Neuronal stem cell (in vitro differentiated cells): Measurements from ENCODE around the gene SLCO2A1.

ENCODE experiments used
- DNase-seq: peaks from one replicate; pipeline ENCODE4 v3.0.0-alpha.2; 2013; ENCODE audit warnings: low spot score
- H2AFZ ChIP-seq: one replicate; pipeline ENCODE4 v1.6.1; 2013; ENCODE audit warnings: mild to moderate bottlenecking, low read length, inconsistent platforms
- H2AK5ac ChIP-seq: 2 replicates; pipeline ENCODE4 v1.6.1; 2013; ENCODE audit warnings: low read depth, mild to moderate bottlenecking, inconsistent platforms, low read length, moderate library complexity, mixed read lengths
- H2BK120ac ChIP-seq: 2 replicates; pipeline ENCODE4 v1.6.1; 2013; ENCODE audit warnings: low read depth, mild to moderate bottlenecking, inconsistent platforms, low read length, moderate library complexity, mixed read lengths
- H2BK12ac ChIP-seq: one replicate; pipeline ENCODE4 v1.6.1; 2013; ENCODE audit warnings: low read length, inconsistent platforms
- H2BK15ac ChIP-seq: 2 replicates; pipeline ENCODE4 v1.6.1; 2013; ENCODE audit warnings: mild to moderate bottlenecking, low read length, inconsistent platforms, mixed read lengths
- H2BK5ac ChIP-seq: one replicate; pipeline ENCODE4 v1.6.1; 2013; ENCODE audit warnings: inconsistent platforms, mild to moderate bottlenecking, low read length, moderate library complexity
- H3K14ac ChIP-seq: one replicate; pipeline ENCODE4 v1.6.1; 2013; ENCODE audit warnings: low read length, inconsistent platforms
- H3K18ac ChIP-seq: 2 replicates; pipeline ENCODE4 v1.6.1; 2013; ENCODE audit warnings: low read length, inconsistent platforms
- H3K23ac ChIP-seq: 2 replicates; pipeline ENCODE4 v1.6.1; 2013; ENCODE audit warnings: low read depth, mild to moderate bottlenecking, mixed read lengths, low read length, inconsistent platforms; ENCODE audit not compliant: poor library complexity
- H3K27ac ChIP-seq: replicated peaks from 3 replicates; pipeline ENCODE4 v1.5.1; 2013; ENCODE audit warnings: low read length, inconsistent platforms
- H3K27me3 ChIP-seq, 3 experiments: 2 replicates each; pipeline ENCODE4 v1.6.1; 2013; ENCODE audit warnings: low read length in 3 of 3, mild to moderate bottlenecking in 2 of 3, inconsistent platforms in 1 of 3, low read depth in 1 of 3, mixed read lengths in 1 of 3, moderate library complexity in 1 of 3; ENCODE audit not compliant: control insufficient read depth in 3 of 3, insufficient read depth in 3 of 3
- H3K36me3 ChIP-seq, 2 donors: replicated peaks in 1 of 2; 2 replicates each; pipeline ENCODE4 v1.6.1; 2013; ENCODE audit warnings: low read length in 2 of 2; ENCODE audit not compliant: control insufficient read depth in 2 of 2, insufficient read depth in 2 of 2
- H3K4ac ChIP-seq: 2 replicates; pipeline ENCODE4 v1.6.1; 2013; ENCODE audit warnings: inconsistent platforms, mild to moderate bottlenecking, low read length, moderate library complexity
- H3K4me1 ChIP-seq, 2 donors: 1 replicate in 1 of 2; 2 replicates in 1 of 2; pipeline ENCODE4 v1.6.1; 2013; ENCODE audit warnings: low read length in 2 of 2, low read depth in 1 of 2; ENCODE audit not compliant: control insufficient read depth in 2 of 2, insufficient read depth in 1 of 2
- H3K4me2 ChIP-seq: one replicate; pipeline ENCODE4 v1.6.1; 2013; ENCODE audit warnings: mild to moderate bottlenecking, low read length, inconsistent platforms; ENCODE audit not compliant: insufficient read depth, poor library complexity, severe bottlenecking
- H3K4me3 ChIP-seq, 2 donors: 2 replicates each; pipeline ENCODE4 v1.5.1; 2013; ENCODE audit warnings: low read length in 2 of 2, mild to moderate bottlenecking in 2 of 2, inconsistent platforms in 1 of 2, moderate library complexity in 1 of 2
- H3K79me1 ChIP-seq: one replicate; pipeline ENCODE4 v1.6.1; 2013; ENCODE audit warnings: low read depth, mild to moderate bottlenecking, inconsistent platforms, low read length, moderate library complexity
- H3K9ac ChIP-seq: one replicate; pipeline ENCODE4 v1.6.1; 2013; ENCODE audit warnings: mild to moderate bottlenecking, low read depth, low read length, inconsistent platforms; ENCODE audit not compliant: poor library complexity
- H3K9me3 ChIP-seq, 2 donors: replicated peaks in 1 of 2; 2 replicates each; pipeline versions ENCODE3 to v1.6.1; 2013; ENCODE audit warnings: low read length in 2 of 2, mild to moderate bottlenecking in 2 of 2, inconsistent platforms in 1 of 2, low read depth in 1 of 2, mixed read lengths in 1 of 2, moderate library complexity in 1 of 2; ENCODE audit not compliant: control insufficient read depth in 2 of 2, insufficient read depth in 1 of 2
- H4K8ac ChIP-seq: one replicate; pipeline ENCODE4 v1.6.1; 2013; ENCODE audit warnings: low read depth, mild to moderate bottlenecking, inconsistent platforms, low read length, moderate library complexity
- H4K91ac ChIP-seq: one replicate; pipeline ENCODE4 v1.6.1; 2013; ENCODE audit warnings: low read length, low read depth, mild to moderate bottlenecking, inconsistent platforms; ENCODE audit not compliant: poor library complexity
- WGBS, 2 donors: extraction: QIAGEN DNeasy Blood & Tissue Kit; methylation state at CpG; one replicate each; pipeline ENCODE4 v1.1.7; 2013; ENCODE audit warnings: missing lambda C conversion rate in 2 of 2, mixed read lengths in 1 of 2; ENCODE audit not compliant: insufficient read length in 2 of 2, insufficient replicate concordance in 1 of 2; ENCODE audit errors: extremely low coverage in 2 of 2; 5-methylcytosine and 5-hydroxymethylcytosine counted together

The SLCO2A1 gene

DNA sequence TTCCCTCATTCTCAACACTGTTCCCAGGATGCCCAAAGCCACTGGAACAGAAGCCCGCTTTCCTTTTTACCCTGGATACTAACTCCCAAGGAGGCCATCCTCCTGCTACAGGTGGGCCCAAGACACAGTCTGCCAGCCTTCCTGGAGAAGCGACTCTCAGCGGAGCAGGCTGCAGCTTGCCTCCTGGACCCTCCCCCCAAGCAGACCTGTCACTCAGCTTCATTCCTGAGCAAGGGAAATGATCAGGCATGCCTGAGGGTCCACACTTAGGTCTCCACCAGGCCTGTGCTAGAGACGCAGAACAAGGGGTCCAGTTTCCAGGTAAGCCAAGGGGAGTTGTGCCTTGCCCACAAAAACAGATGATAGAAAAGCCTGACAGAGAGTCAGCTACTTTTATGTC is 62.8 kb downstream of the SLCO2A1 start:
- Histone ChIP-seq H3K36me3 (no peaks in the 10 kb centered on the region), H2BK120ac (no peak overlapping the region), H3K4me2 (no peak overlapping the region), H3K23ac (no peak overlapping the region), H3K4me1 (peaks cover 0 to 11% of the 10 kb centered on the region in 2 donors), H2BK5ac (no peak overlapping the region), H3K4ac (no peak overlapping the region), H3K4me3 (no peak overlapping the region), H3K27me3 (peaks cover 0 to 3% (median 0%) of the 10 kb centered on the region in 3 experiments), H2BK12ac (no peak overlapping the region), H4K8ac (no peak overlapping the region), H3K27ac (no peak overlapping the region), H2AFZ (no peak overlapping the region), H3K79me1 (no peaks in the 10 kb centered on the region), H3K14ac (no peak overlapping the region), H3K18ac (no peak overlapping the region), H2BK15ac (no peak overlapping the region), H4K91ac (no peak overlapping the region), H2AK5ac (no peak overlapping the region), H3K9me3 (no peaks in the 10 kb centered on the region), H3K9ac (no peak overlapping the region)
- DNase-seq, result no peak
- WGBS, 2 donors, result no CpG with 5 or more reads among the region's 4 CpGs

DNA sequence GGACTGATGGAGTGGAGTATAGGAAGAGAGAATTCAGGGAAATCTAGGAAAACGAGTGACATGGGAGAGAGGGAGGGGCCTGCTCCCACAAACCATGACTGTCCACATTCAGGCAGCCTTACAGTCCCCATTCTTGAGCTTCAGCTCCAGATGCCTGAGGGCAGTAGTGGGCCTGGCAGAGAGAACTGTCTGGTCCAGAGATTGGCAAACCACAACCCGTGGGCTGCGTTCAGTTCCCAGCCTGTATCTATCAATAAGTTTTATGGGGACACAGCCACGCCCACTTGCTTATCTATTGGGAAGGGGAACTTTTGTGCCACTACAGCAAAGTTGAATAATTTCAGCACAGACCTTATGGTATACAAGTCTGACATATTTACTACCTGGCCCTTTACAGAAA is 63.8 kb downstream of the SLCO2A1 start:
- no peak overlapping the region for H3K4me2 ChIP-seq
- H3K27me3 ChIP-seq, result peaks cover 0 to 3% (median 0%) of the 10 kb centered on the region in 3 experiments
- peaks cover 0 to 11% of the 10 kb centered on the region in 2 donors for H3K4me1 ChIP-seq
- no peak for DNase-seq
- no peak overlapping the region for H2BK120ac ChIP-seq
- no peaks in the 10 kb centered on the region for H3K79me1 ChIP-seq
- no peak overlapping the region for H2BK12ac ChIP-seq
- no peaks in the 10 kb centered on the region for H3K9me3 ChIP-seq
- no peak overlapping the region for H3K9ac ChIP-seq
- no peak overlapping the region for H2AFZ ChIP-seq
- no peaks in the 10 kb centered on the region for H3K36me3 ChIP-seq
- no peak overlapping the region for H4K8ac ChIP-seq
- H3K18ac ChIP-seq, result peak overlapping the region; percentile 21
- H3K23ac ChIP-seq, result no peak overlapping the region
- H2BK15ac ChIP-seq, result no peak overlapping the region
- no peak overlapping the region for H3K27ac ChIP-seq
- no peak overlapping the region for H3K4me3 ChIP-seq
- peak overlapping the region; percentile 6 for H2AK5ac ChIP-seq
- WGBS, 2 donors, result no CpG with 5 or more reads among the region's 4 CpGs
- H4K91ac ChIP-seq, result no peak overlapping the region
- no peak overlapping the region for H3K14ac ChIP-seq
- no peak overlapping the region for H3K4ac ChIP-seq
- H2BK5ac ChIP-seq, result no peak overlapping the region

DNA sequence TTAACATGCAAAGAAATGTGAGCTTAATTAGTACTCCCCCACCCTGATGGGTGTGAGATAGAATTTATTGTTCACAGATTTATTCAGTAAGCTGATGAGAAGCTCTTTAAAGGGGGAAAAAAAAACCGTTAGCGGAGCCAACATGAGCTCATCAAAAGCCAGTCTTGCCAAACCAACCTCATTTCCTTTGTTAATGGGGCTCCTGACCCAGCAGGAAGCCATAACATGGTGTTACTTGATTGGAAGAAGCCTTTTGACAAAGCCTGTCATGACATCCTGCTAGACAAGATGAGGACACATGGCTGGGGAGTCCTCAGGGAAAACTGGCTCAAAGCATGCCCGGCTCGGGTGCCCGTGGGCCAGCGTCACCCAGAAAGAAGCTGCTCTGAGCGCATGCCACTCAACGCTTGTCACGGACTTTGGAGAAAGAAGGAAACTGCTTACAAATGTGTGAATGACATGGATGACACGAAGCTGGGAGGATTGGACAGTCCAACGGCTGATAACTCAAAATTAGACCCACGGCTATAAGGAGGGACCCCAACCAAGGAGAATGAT is 64.6 kb downstream of the SLCO2A1 start:
- Histone ChIP-seq H2AK5ac (no peak overlapping the region), H3K18ac (no peak overlapping the region), H3K4me3 (no peak overlapping the region), H2AFZ (no peak overlapping the region), H3K27me3 (peaks cover 0 to 3% (median 0%) of the 10 kb centered on the region in 3 experiments), H3K79me1 (no peaks in the 10 kb centered on the region), H2BK5ac (no peak overlapping the region), H4K8ac (no peak overlapping the region), H2BK120ac (no peak overlapping the region), H3K27ac (no peak overlapping the region), H3K4ac (no peak overlapping the region), H3K14ac (no peak overlapping the region), H3K9ac (no peak overlapping the region), H4K91ac (no peak overlapping the region), H3K23ac (no peak overlapping the region), H3K9me3 (no peaks in the 10 kb centered on the region), H3K4me1 (peaks cover 0 to 11% of the 10 kb centered on the region in 2 donors), H2BK12ac (no peak overlapping the region), H3K4me2 (no peak overlapping the region), H2BK15ac (no peak overlapping the region), H3K36me3 (no peaks in the 10 kb centered on the region)
- no CpG with 5 or more reads among the region's 12 CpGs for WGBS, 2 donors
- DNase-seq, result no peak

DNA sequence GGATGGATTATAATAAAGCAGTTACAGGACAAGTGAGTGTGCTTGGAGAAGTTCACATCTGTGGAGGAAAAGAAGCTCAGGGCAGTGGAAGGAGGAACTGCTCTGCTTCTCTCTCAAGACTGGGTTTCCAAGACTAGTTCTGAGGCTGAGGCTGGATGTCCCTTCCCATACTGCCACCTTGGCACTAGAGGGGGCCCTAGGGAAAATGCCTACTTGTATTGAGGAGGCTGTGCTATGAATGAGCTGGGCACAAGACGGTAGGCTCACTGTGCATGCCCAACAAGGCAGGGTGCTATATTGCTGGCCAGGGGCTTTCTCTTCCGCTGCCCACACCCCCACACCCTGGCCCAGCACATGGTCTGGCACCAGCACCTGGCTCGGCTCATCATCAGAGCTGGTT is 65.2 kb downstream of the SLCO2A1 start:
- Histone ChIP-seq H3K23ac (no peak overlapping the region), H3K4me2 (no peak overlapping the region), H3K9ac (no peak overlapping the region), H3K4me1 (peaks cover 0 to 11% of the 10 kb centered on the region in 2 donors), H4K91ac (no peak overlapping the region), H2BK120ac (no peak overlapping the region), H3K18ac (no peak overlapping the region), H2BK12ac (no peak overlapping the region), H3K4me3 (no peak overlapping the region), H2BK15ac (no peak overlapping the region), H3K14ac (no peak overlapping the region), H2AFZ (no peak overlapping the region), H3K27ac (no peak overlapping the region), H3K27me3 (peaks cover 0 to 3% (median 0%) of the 10 kb centered on the region in 3 experiments), H3K9me3 (no peaks in the 10 kb centered on the region), H3K36me3 (no peaks in the 10 kb centered on the region), H3K4ac (no peak overlapping the region), H3K79me1 (no peaks in the 10 kb centered on the region), H2AK5ac (no peak overlapping the region), H4K8ac (no peak overlapping the region), H2BK5ac (no peak overlapping the region)
- no CpG with 5 or more reads among the region's 3 CpGs for WGBS, 2 donors
- DNase-seq, result no peak
